ENCODE measurements around the gene MYCBPAP.
A peak's percentile ranks its signal among the peaks of the same experiment; 100 is the strongest.

MYCBPAP gene

DNA sequence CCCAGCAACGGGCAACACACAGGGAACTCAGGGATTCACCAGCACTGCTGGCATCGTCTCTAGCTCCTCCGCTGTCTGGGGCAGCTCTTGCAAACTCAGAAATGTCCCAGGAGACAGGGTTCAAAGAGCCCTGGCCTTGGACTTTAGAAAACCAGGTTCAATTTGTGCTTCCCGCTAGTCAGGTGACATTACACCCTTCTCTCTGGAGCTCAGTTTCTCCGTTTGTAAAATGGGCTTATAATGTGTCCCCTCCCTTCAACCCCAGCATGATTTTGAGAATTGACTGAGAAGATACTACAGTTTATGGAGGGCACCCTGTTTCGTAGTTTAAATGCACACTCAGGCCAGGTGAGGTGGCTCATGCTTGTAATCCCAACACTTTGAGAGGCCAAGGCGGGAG is 1.9 kb upstream of the MYCBPAP start:
- Histone ChIP-seq H3K4me3 (ENCODE audit: low read depth, low read length) (no peak overlapping the region), H3K4me1 (ENCODE audit: control insufficient read depth, insufficient read depth, low read length, unreplicated experiment) (peaks cover 24% of the 10 kb centered on the region)

DNA sequence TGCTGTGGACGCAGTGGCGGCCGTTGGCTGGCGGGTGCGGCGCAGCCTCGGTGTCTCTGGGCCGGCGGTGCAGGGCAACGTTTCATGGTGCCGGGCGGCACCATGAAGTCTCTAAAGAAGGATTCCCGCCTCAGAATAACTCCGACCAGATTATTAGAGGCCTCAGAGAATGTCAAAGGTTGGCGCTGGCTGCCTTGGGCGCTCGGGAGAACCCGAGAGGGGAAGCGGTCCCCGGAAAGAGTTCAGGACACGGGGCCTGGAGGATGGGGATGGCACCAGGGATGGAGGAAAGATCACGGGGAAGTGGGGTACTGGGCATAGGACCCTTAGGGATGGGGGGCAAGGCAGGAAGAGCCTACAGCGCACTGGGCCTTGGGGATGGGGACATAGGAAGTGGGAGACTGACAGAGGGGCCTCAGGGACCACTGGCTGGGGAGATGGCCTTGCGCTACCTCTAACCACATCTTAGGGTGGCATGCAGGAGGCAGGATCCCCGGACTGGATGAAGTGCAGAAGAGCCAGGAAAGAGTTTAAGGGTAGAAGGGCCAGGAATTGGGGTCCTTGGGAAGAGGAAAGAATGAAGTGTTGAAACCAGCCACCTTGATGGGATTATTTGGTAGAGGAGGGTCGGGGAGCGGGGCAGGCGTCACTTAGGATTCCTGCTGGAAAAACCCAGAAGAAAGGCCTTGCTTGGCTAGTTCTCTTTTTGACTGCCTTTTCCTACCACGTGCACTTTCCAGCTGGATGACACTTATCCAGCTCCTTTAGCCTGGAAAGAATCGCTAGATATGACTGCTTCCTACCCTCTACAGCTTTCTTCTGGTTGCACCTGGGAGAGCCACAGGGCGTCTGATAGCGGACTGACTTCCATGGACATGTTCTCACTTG is 578 bp downstream of the MYCBPAP start:
- Histone ChIP-seq H3K36me3 (ENCODE audit: insufficient read depth, low read length) (no peaks in the 10 kb centered on the region), H3K4me3 (ENCODE audit: low read depth, low read length) (peak overlapping the region; percentile 78), H3K27ac (ENCODE audit: low read depth, low read length) (peak overlapping the region; percentile 54; the same call in 1 of the 2 replicates), H3K27me3 (ENCODE audit: insufficient read depth, low read length) (no peaks in the 10 kb centered on the region), H3K4me1 (ENCODE audit: control insufficient read depth, insufficient read depth, low read length, unreplicated experiment) (peaks cover 28% of the 10 kb centered on the region), H3K79me2 (ENCODE audit: control insufficient read depth, insufficient read depth, low read length, unreplicated experiment) (peaks cover 7% of the 10 kb centered on the region), H2AFZ (ENCODE audit: low read length, unreplicated experiment) (peak overlapping the region; percentile 78)

More for the DNA sequence above, 1.9 kb upstream of the MYCBPAP start:
- Histone ChIP-seq H3K27ac (ENCODE audit: low read depth, low read length) (no peak overlapping the region), H3K36me3 (ENCODE audit: insufficient read depth, low read length) (no peaks in the 10 kb centered on the region), H3K27me3 (ENCODE audit: insufficient read depth, low read length) (no peaks in the 10 kb centered on the region), H3K79me2 (ENCODE audit: control insufficient read depth, insufficient read depth, low read length, unreplicated experiment) (peaks cover 7% of the 10 kb centered on the region), H2AFZ (ENCODE audit: low read length, unreplicated experiment) (no peak overlapping the region)

DNA sequence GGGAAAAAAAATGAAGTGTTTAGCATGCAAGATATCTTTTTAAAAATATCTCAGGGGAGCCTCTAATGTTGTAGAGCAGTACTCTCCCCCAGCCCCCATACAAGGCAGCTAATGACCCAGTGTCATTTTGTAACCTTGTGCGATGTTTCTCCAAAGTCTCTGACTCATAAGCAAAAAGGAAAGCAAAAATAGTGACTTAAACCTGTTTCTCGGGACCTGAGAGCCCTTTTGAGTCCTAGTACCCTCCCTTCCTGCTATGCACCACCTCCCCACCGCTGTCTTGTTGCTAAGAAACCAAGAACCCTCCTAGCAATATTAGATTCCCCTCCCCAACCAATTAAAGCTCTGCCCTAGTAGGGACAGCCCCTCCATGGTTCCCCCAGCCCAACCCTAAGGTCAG is 2.8 kb downstream of the MYCBPAP start:
- Histone ChIP-seq H3K79me2 (ENCODE audit: control insufficient read depth, insufficient read depth, low read length, unreplicated experiment) (peaks cover 7% of the 10 kb centered on the region), H3K4me3 (ENCODE audit: low read depth, low read length) (peak overlapping the region; percentile 47), H3K36me3 (ENCODE audit: insufficient read depth, low read length) (no peaks in the 10 kb centered on the region), H3K27me3 (ENCODE audit: insufficient read depth, low read length) (no peaks in the 10 kb centered on the region), H3K4me1 (ENCODE audit: control insufficient read depth, insufficient read depth, low read length, unreplicated experiment) (peaks cover 38% of the 10 kb centered on the region), H2AFZ (ENCODE audit: low read length, unreplicated experiment) (no peak overlapping the region), H3K27ac (ENCODE audit: low read depth, low read length) (peak overlapping the region; percentile 21; the same call in 1 of the 2 replicates)

DNA sequence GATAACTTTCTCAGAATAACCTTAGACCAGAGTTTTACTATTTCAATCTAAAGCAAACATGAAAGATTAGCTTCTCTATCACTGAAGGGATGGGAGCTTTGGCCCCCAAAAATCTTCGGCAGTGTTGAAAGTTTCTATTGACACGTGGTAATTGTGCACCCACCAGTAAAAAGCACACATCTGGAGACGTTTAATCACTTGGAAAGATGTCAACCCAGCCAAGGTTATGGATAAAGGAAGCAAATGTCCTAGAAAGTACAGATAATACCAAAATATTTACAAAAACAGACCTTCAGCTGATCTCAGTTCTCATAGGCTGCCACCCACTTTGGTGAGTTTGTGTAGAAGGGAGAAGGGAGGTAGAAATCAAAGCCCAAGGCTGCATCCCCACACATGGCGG is 5.3 kb downstream of the MYCBPAP start:
- Histone ChIP-seq H2AFZ (ENCODE audit: low read length, unreplicated experiment) (no peak overlapping the region), H3K79me2 (ENCODE audit: control insufficient read depth, insufficient read depth, low read length, unreplicated experiment) (peaks cover 7% of the 10 kb centered on the region), H3K4me3 (ENCODE audit: low read depth, low read length) (no peak overlapping the region), H3K27me3 (ENCODE audit: insufficient read depth, low read length) (no peaks in the 10 kb centered on the region), H3K36me3 (ENCODE audit: insufficient read depth, low read length) (no peaks in the 10 kb centered on the region), H3K27ac (ENCODE audit: low read depth, low read length) (no peak overlapping the region), H3K4me1 (ENCODE audit: control insufficient read depth, insufficient read depth, low read length, unreplicated experiment) (peaks cover 38% of the 10 kb centered on the region)

DNA sequence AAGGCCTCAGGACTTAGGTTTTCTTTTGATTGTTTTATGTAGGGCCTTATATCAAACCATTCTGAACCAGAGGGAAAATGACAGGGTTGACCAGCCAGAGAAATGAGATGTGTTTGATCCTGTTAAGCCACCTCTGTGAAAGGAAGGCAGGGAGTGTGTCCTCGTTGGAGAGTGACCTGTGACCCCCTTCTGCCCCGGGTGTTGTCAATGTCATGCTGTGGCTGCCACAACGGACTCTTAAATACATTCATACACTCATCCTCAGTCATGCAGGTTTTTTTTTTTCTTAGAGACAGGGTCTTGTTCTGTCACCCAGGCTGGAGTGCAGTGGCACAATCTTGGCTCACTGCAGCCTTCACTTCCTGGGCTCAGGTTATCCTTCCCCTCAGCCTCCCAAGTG is 6.1 kb downstream of the MYCBPAP start:
- Histone ChIP-seq H3K27me3 (ENCODE audit: insufficient read depth, low read length) (no peaks in the 10 kb centered on the region), H3K4me1 (ENCODE audit: control insufficient read depth, insufficient read depth, low read length, unreplicated experiment) (peaks cover 36% of the 10 kb centered on the region), H3K36me3 (ENCODE audit: insufficient read depth, low read length) (no peaks in the 10 kb centered on the region)

DNA sequence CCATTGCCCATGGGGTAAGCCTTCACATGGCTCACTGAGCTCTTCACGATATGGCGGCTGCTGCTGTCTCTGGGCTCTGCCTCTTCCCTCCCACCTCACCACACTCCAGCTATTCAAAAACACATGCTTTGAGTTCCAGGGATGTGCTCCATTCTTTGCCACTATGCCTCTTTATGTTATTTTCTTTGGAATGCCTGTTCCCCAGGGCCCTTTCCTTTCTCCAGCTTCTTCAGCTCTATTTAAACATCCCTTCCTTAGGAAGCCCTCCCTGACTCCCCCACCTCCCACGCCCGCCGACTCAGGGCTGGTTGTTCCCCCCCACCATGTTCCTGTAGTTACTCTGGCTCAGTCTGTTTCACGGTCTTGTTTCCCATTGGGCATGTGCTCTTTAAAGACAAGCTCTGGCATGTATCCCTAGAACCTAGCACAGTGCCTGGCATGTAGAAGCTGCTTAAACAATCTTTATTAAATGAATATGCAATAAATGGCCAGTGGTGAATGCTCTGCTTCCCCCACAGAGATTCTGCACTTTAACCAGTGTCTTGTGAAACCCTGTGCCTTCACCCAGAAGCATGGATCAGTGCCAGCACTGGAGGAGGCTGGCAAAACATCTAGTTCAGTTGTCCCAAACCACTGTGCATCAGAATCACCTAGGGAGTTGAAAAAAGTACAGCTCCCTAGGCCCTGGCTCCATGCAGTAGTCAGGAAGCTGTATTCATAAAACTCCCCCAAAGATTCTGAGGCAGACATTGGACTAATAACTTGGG is 6.9 kb downstream of the MYCBPAP start:
- H3K4me3 ChIP-seq (ENCODE audit: low read depth, low read length): no peak overlapping the region
- H3K79me2 ChIP-seq (ENCODE audit: control insufficient read depth, insufficient read depth, low read length, unreplicated experiment): peaks cover under 1% of the 10 kb centered on the region
- H2AFZ ChIP-seq (ENCODE audit: low read length, unreplicated experiment): no peak overlapping the region
- H3K27ac ChIP-seq (ENCODE audit: low read depth, low read length): no peak overlapping the region
- H3K27me3 ChIP-seq (ENCODE audit: insufficient read depth, low read length): no peaks in the 10 kb centered on the region
- peaks cover 28% of the 10 kb centered on the region for H3K4me1 ChIP-seq (ENCODE audit: control insufficient read depth, insufficient read depth, low read length, unreplicated experiment)
- no peaks in the 10 kb centered on the region for H3K36me3 ChIP-seq (ENCODE audit: insufficient read depth, low read length)

More for the DNA sequence above, 6.1 kb downstream of the MYCBPAP start:
- peaks cover 7% of the 10 kb centered on the region for H3K79me2 ChIP-seq (ENCODE audit: control insufficient read depth, insufficient read depth, low read length, unreplicated experiment)
- no peak overlapping the region for H3K27ac ChIP-seq (ENCODE audit: low read depth, low read length)
- H2AFZ ChIP-seq (ENCODE audit: low read length, unreplicated experiment): no peak overlapping the region
- H3K4me3 ChIP-seq (ENCODE audit: low read depth, low read length): no peak overlapping the region

DNA sequence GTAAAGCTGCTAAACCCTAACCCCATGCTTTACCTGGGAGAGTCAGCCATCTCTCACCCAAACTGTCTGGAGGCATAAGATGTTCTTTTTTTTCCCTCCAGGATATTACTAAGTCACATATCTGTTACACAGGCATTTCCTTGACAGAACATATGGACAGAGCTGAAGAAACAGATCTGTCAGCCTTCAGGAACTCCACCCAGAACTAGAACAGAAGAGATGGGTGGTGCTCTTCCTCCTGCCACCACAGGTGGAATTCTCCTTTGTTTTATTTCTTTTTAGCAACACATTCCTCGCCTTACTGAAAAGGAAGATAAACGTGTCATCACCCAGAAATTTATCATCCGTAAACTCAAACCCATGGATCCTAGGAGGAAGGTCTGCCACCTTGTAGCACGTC is 8.8 kb downstream of the MYCBPAP start:
- Histone ChIP-seq H3K4me1 (ENCODE audit: control insufficient read depth, insufficient read depth, low read length, unreplicated experiment) (peaks cover 15% of the 10 kb centered on the region), H3K4me3 (ENCODE audit: low read depth, low read length) (no peak overlapping the region), H3K27ac (ENCODE audit: low read depth, low read length) (no peak overlapping the region)

DNA sequence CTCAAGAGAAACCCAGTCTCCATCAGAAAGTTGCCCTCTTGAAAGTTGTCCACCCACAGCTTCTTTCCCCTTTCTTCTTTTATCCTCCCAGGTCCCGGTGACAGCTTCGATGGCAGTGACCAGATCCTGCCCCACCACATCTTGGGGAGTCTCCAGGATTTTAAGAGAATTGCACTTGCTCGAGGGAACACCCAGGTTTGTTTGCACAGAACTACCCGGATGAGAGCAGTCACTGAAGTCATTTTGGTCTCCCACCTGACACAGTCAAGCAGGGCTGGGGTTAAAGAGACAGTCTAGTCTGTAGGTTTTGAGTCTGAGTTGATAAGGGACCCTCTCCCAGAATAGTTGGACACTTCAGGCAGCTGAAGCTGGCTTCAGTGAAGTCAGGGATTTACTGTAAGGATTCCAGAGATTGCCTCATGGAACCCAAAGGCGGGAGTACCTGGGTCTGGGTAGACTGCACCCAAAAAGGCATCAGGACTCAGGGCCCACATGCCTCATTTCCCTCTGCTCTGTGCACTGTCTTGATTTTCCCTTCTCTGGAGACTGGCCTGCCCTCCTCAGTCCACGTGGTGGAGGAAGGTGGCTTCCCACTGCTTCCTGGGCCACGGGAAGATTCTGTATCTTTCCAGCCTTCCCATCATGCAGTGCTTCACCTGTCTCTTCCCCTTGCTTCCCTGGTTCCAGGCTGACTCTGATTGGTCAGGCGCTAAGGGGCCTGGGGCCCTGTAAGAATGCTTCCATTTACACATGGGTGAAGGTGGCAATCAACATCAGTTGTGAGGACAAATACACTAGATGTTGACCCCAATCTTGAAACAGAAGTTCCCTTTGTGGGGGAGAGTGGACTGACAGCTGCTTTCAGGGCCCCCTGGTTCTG is 9.5 kb downstream of the MYCBPAP start:
- H3K79me2 ChIP-seq (ENCODE audit: control insufficient read depth, insufficient read depth, low read length, unreplicated experiment): no peaks in the 10 kb centered on the region
- H3K4me1 ChIP-seq (ENCODE audit: control insufficient read depth, insufficient read depth, low read length, unreplicated experiment): peaks cover 15% of the 10 kb centered on the region
- no peak overlapping the region for H2AFZ ChIP-seq (ENCODE audit: low read length, unreplicated experiment)
- no peak overlapping the region for H3K4me3 ChIP-seq (ENCODE audit: low read depth, low read length)
- no peaks in the 10 kb centered on the region for H3K27me3 ChIP-seq (ENCODE audit: insufficient read depth, low read length)
- H3K36me3 ChIP-seq (ENCODE audit: insufficient read depth, low read length): no peaks in the 10 kb centered on the region
- H3K27ac ChIP-seq (ENCODE audit: low read depth, low read length): no peak overlapping the region

More for the DNA sequence above, 8.8 kb downstream of the MYCBPAP start:
- Histone ChIP-seq H3K27me3 (ENCODE audit: insufficient read depth, low read length) (no peaks in the 10 kb centered on the region), H3K79me2 (ENCODE audit: control insufficient read depth, insufficient read depth, low read length, unreplicated experiment) (no peaks in the 10 kb centered on the region), H3K36me3 (ENCODE audit: insufficient read depth, low read length) (no peaks in the 10 kb centered on the region), H2AFZ (ENCODE audit: low read length, unreplicated experiment) (no peak overlapping the region)

DNA sequence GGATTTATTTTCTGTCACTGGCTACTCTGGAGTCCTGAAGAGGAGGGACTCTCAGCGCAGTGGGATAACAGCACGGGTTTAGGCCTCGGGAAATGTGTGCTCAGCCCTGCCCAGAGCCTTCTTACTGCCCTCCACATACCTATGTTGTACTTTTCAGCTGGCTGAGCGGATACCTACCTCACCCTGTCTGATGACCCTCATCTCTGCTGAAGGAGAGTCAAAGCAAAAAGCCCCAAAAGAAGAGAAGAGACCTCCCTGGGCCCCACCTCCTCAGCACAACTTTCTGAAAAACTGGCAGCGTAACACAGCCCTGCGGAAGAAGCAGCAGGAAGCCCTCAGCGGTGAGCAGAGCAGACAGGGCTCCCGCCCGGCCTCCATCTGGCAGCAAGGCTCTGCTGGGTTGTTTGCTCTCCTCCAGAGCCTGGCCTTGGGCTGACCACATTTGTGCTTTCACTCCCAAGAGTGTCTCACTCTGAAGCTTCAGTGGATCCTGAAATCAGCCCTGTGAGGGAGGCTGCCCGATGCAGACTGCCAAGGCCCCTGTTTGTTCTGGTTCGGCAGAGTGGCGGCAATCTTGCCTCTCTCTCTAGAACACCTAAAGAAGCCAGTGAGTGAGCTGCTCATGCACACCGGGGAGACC is 10.3 kb downstream of the MYCBPAP start:
- H3K79me2 ChIP-seq (ENCODE audit: control insufficient read depth, insufficient read depth, low read length, unreplicated experiment): no peaks in the 10 kb centered on the region
- H3K36me3 ChIP-seq (ENCODE audit: insufficient read depth, low read length): no peaks in the 10 kb centered on the region
- H3K4me3 ChIP-seq (ENCODE audit: low read depth, low read length): no peak overlapping the region

More for the DNA sequence above, 10.3 kb downstream of the MYCBPAP start:
- Histone ChIP-seq H3K4me1 (ENCODE audit: control insufficient read depth, insufficient read depth, low read length, unreplicated experiment) (peaks cover 15% of the 10 kb centered on the region), H3K27me3 (ENCODE audit: insufficient read depth, low read length) (no peaks in the 10 kb centered on the region), H3K27ac (ENCODE audit: low read depth, low read length) (no peak overlapping the region), H2AFZ (ENCODE audit: low read length, unreplicated experiment) (no peak overlapping the region)
